Osteoblast (primary cell): ENCODE measurements around the gene INPP5A. TPM values are rescaled to one million over a fixed set of nuclear protein-coding genes. Genes with fewer than 3 reads are reported as not detected.

Experiments used
- DNase-seq: peaks from one replicate; pipeline ENCODE4 v3.0.0; 2011; ENCODE audit warnings: low spot score, mixed read lengths; ENCODE audit not compliant: insufficient read length; ENCODE audit errors: missing footprints
- H2AFZ ChIP-seq: 2 replicates; pipeline ENCODE4 v1.6.0; 2011; ENCODE audit warnings: mild to moderate bottlenecking, low read length
- H3K27ac ChIP-seq: 2 replicates; pipeline ENCODE4 v1.5.1; 2011; ENCODE audit warnings: mild to moderate bottlenecking, low read depth, low read length, moderate library complexity
- H3K27me3 ChIP-seq: 2 replicates; pipeline ENCODE4 v1.6.0; 2012; ENCODE audit warnings: mild to moderate bottlenecking, control low read depth, inconsistent platforms, low read length, moderate library complexity; ENCODE audit not compliant: insufficient read depth
- H3K36me3 ChIP-seq: 2 replicates; pipeline ENCODE4 v1.5.1; 2011; ENCODE audit warnings: mild to moderate bottlenecking, low read length, control low read depth, moderate library complexity; ENCODE audit not compliant: insufficient read depth
- H3K4me1 ChIP-seq: 2 replicates; pipeline ENCODE4 v1.5.1; 2011; ENCODE audit warnings: mild to moderate bottlenecking, low read length, control low read depth, moderate library complexity; ENCODE audit not compliant: insufficient read depth
- H3K4me2 ChIP-seq: 2 replicates; pipeline ENCODE4 v1.6.0; 2011; ENCODE audit warnings: mild to moderate bottlenecking, low read length; ENCODE audit not compliant: insufficient read depth
- H3K4me3 ChIP-seq: fragments of 200-600 bp; sonication (generic); 3 replicates; pipeline ENCODE4 v1.5.1; 2012; ENCODE audit warnings: mild to moderate bottlenecking, low read length, inconsistent platforms; ENCODE audit not compliant: insufficient read depth
- H3K79me2 ChIP-seq: 2 replicates; pipeline ENCODE4 v1.6.0; 2012; ENCODE audit warnings: mild to moderate bottlenecking, low read length, control low read depth, inconsistent platforms; ENCODE audit not compliant: insufficient read depth
- H3K9me3 ChIP-seq: 2 replicates; pipeline ENCODE4 v1.5.1; 2011; ENCODE audit warnings: low read depth, low read length, control low read depth
- H4K20me1 ChIP-seq: 2 replicates; pipeline ENCODE4 v1.6.0; 2012; ENCODE audit warnings: mild to moderate bottlenecking, low read length, control low read depth; ENCODE audit not compliant: insufficient read depth
- CTCF ChIP-seq: IDR thresholded peaks from 2 replicates; pipeline ENCODE4 v1.5.1; 2011; ENCODE audit warnings: mild to moderate bottlenecking, low read depth, low read length, moderate library complexity; ENCODE audit errors: extremely low read depth
- total RNA-seq: library from RNA; depleted of rRNA; stranded (reverse); fragments of >200 nt; gene quantifications from 2 replicates; pipeline ENCODE4 v1.2.3, GENCODE V29; 2012

INPP5A gene
- total RNA-seq, 1 donor = 22.8 TPM

GRCh38 chr10:132526676-132527075, 10.9 kb upstream of the INPP5A start:
- H3K27ac ChIP-seq = peak overlapping the region; percentile 67

GRCh38 chr10:132527339-132528063, 10.1 kb upstream of the INPP5A start:
- H3K79me2 ChIP-seq = no peaks in the 10 kb centered on the region
- H2AFZ ChIP-seq = no peak overlapping the region
- H3K27ac ChIP-seq = peak overlapping the region; percentile 67
- H4K20me1 ChIP-seq = no peaks in the 10 kb centered on the region
- peaks cover 11% of the 10 kb centered on the region for H3K27me3 ChIP-seq
- peaks cover 17% of the 10 kb centered on the region for H3K4me1 ChIP-seq
- H3K4me3 ChIP-seq = no peak overlapping the region
- peak overlapping the region; percentile 56 for H3K4me2 ChIP-seq
- peak; percentile 42 for DNase-seq
- no peaks in the 10 kb centered on the region for H3K36me3 ChIP-seq
- H3K9me3 ChIP-seq = no peaks in the 10 kb centered on the region
- no peak for TF ChIP-seq CTCF

More at GRCh38 chr10:132526676-132527075, 10.9 kb upstream of the INPP5A start:
- TF ChIP-seq CTCF = no peak
- H3K36me3 ChIP-seq = no peaks in the 10 kb centered on the region
- H3K79me2 ChIP-seq = no peaks in the 10 kb centered on the region
- H3K4me3 ChIP-seq = peak overlapping the region; percentile 16
- H3K4me1 ChIP-seq = peaks cover 14% of the 10 kb centered on the region
- DNase-seq = peak; percentile 95
- H3K9me3 ChIP-seq = no peaks in the 10 kb centered on the region
- H4K20me1 ChIP-seq = no peaks in the 10 kb centered on the region
- H3K27me3 ChIP-seq = peaks cover 11% of the 10 kb centered on the region
- peak overlapping the region; percentile 56 for H3K4me2 ChIP-seq
- no peak overlapping the region for H2AFZ ChIP-seq

GRCh38 chr10:132528064-132528691, 9.4 kb upstream of the INPP5A start:
- no peaks in the 10 kb centered on the region for H3K9me3 ChIP-seq
- no peaks in the 10 kb centered on the region for H3K36me3 ChIP-seq
- no peak overlapping the region for H3K27ac ChIP-seq
- peaks cover 11% of the 10 kb centered on the region for H3K27me3 ChIP-seq
- peak; percentile 47 for DNase-seq
- TF ChIP-seq CTCF = no peak
- H4K20me1 ChIP-seq = no peaks in the 10 kb centered on the region
- peaks cover 20% of the 10 kb centered on the region for H3K4me1 ChIP-seq
- H3K79me2 ChIP-seq = no peaks in the 10 kb centered on the region
- H3K4me3 ChIP-seq = no peak overlapping the region
- H2AFZ ChIP-seq = no peak overlapping the region
- H3K4me2 ChIP-seq = no peak overlapping the region

GRCh38 chr10:132532179-132532578, 5.4 kb upstream of the INPP5A start:
- no peak overlapping the region for H3K4me2 ChIP-seq
- no peak for DNase-seq
- H3K27me3 ChIP-seq = peaks cover 11% of the 10 kb centered on the region
- peak overlapping the region; percentile 26 for H3K27ac ChIP-seq
- H3K36me3 ChIP-seq = no peaks in the 10 kb centered on the region
- H2AFZ ChIP-seq = no peak overlapping the region
- no peak overlapping the region for H3K4me3 ChIP-seq
- H3K79me2 ChIP-seq = peaks cover 3% of the 10 kb centered on the region
- no peaks in the 10 kb centered on the region for H4K20me1 ChIP-seq
- no peak for TF ChIP-seq CTCF
- no peaks in the 10 kb centered on the region for H3K9me3 ChIP-seq
- H3K4me1 ChIP-seq = peaks cover 32% of the 10 kb centered on the region
